IMR-90 (cell line): ENCODE measurements around the gene TSSC4. TPM values are rescaled to one million over a fixed set of nuclear protein-coding genes. Genes with fewer than 3 reads are reported as not detected.

ENCODE experiments used
- ATAC-seq: fragments of 200-7000 bp; cut with Tn5 transposase; 2 replicates; pipeline ENCODE4 v1.9.1; 2020; ENCODE audit warnings: low read depth, mild to moderate bottlenecking, moderate library complexity
- BruUV-seq: library from RNA; stranded (reverse); fragments of 400-500 nt; replicated peaks from 2 replicates; lab custom pipeline; 2021; lab: Mats Ljungman, UMichigan
- CTCF ChIA-PET: fragments of 300-600 bp; formaldehyde crosslinking; extraction: SDS; loops from one replicate; lab custom pipeline; 2021; ENCODE audit warnings: antibody characterized with exemption; lab: Yijun Ruan, JAX
- POLR2A ChIA-PET: fragments of 300-600 bp; sonication (Branson Sonifier 250); formaldehyde crosslinking; loops from one replicate; lab custom pipeline; 2022; ENCODE audit warnings: antibody characterized with exemption; ENCODE audit not compliant: unreplicated experiment; lab: Charles Lee
- DNase-seq: peaks from one replicate; pipeline ENCODE4 v3.0.0; 2013
- H2AFZ ChIP-seq: replicated peaks from 2 replicates; pipeline ENCODE3; 2013; ENCODE audit warnings: low read length, mild to moderate bottlenecking; ENCODE audit not compliant: poor library complexity
- H2AK5ac ChIP-seq: 2 replicates; pipeline ENCODE4 v1.6.1; 2013; ENCODE audit warnings: low read depth, low read length, inconsistent platforms
- H2AK9ac ChIP-seq: replicated peaks from 2 replicates; pipeline ENCODE3; 2013; ENCODE audit warnings: mild to moderate bottlenecking, low read depth, low read length, moderate library complexity; ENCODE audit not compliant: poor library complexity
- H2BK120ac ChIP-seq: 2 replicates; pipeline ENCODE4 v1.6.1; 2013; ENCODE audit warnings: low read depth, low read length, inconsistent platforms
- H2BK15ac ChIP-seq: 3 replicates; pipeline ENCODE4 v1.6.1; 2013; ENCODE audit warnings: low read depth, low read length, inconsistent platforms
- H2BK20ac ChIP-seq: 2 replicates; pipeline ENCODE4 v1.6.1; 2013; ENCODE audit warnings: low read depth, mild to moderate bottlenecking, inconsistent platforms, low read length, moderate library complexity
- H2BK5ac ChIP-seq: 2 replicates; pipeline ENCODE4 v1.6.1; 2013; ENCODE audit warnings: mild to moderate bottlenecking, low read depth, low read length, inconsistent platforms; ENCODE audit not compliant: poor library complexity, severe bottlenecking
- H3K14ac ChIP-seq: replicated peaks from 2 replicates; pipeline ENCODE4 v1.6.1; 2013; ENCODE audit warnings: low read depth, low read length, inconsistent platforms
- H3K18ac ChIP-seq: 2 replicates; pipeline ENCODE4 v1.6.1; 2013; ENCODE audit warnings: low read depth, low read length, control low read depth
- H3K23ac ChIP-seq: 2 replicates; pipeline ENCODE4 v1.6.1; 2013; ENCODE audit warnings: low read depth, low read length, inconsistent platforms
- H3K27ac ChIP-seq: 2 replicates; pipeline ENCODE4 v1.5.1; 2013; ENCODE audit warnings: mild to moderate bottlenecking, control low read depth, low read length; ENCODE audit not compliant: insufficient read depth
- H3K27me3 ChIP-seq: 2 replicates; pipeline ENCODE4 v1.6.1; 2013; ENCODE audit warnings: low read length; ENCODE audit not compliant: control insufficient read depth, insufficient read depth
- H3K36me3 ChIP-seq: 2 replicates; pipeline ENCODE4 v1.6.1; 2013; ENCODE audit warnings: low read length, mixed read lengths; ENCODE audit not compliant: control insufficient read depth, insufficient read depth
- H3K4ac ChIP-seq: 2 replicates; pipeline ENCODE4 v1.6.1; 2013; ENCODE audit warnings: low read depth, low read length, inconsistent platforms
- H3K4me1 ChIP-seq: 2 replicates; pipeline ENCODE4 v1.6.1; 2013; ENCODE audit warnings: low read length, mixed read lengths; ENCODE audit not compliant: control insufficient read depth, insufficient read depth
- H3K4me2 ChIP-seq: 2 replicates; pipeline ENCODE4 v1.6.1; 2013; ENCODE audit warnings: low read depth, mild to moderate bottlenecking, control low read depth, low read length, moderate library complexity
- H3K4me3 ChIP-seq: 2 replicates; pipeline ENCODE4 v1.5.1; 2013; ENCODE audit warnings: low read depth, mild to moderate bottlenecking, control low read depth, low read length, moderate library complexity; ENCODE audit not compliant: insufficient read depth
- H3K56ac ChIP-seq: 2 replicates; pipeline ENCODE4 v1.6.1; 2013; ENCODE audit warnings: low read length, inconsistent platforms; ENCODE audit not compliant: insufficient read depth; ENCODE audit errors: extremely low read depth
- H3K79me1 ChIP-seq, 2 experiments: 2 replicates each; pipeline ENCODE4 v1.6.1; 2013; ENCODE audit warnings: low read length in 2 of 2, inconsistent platforms in 1 of 2, low read depth in 1 of 2
- H3K9ac ChIP-seq: 2 replicates; pipeline ENCODE4 v1.6.1; 2013; ENCODE audit warnings: low read depth, low read length, control low read depth
- H3K9me1 ChIP-seq: 2 replicates; pipeline ENCODE4 v1.6.1; 2013; ENCODE audit warnings: low read length, inconsistent platforms; ENCODE audit not compliant: insufficient read depth
- H3K9me3 ChIP-seq: 2 replicates; pipeline ENCODE4 v1.6.1; 2013; ENCODE audit warnings: low read length; ENCODE audit not compliant: control insufficient read depth, insufficient read depth
- H4K20me1 ChIP-seq: 2 replicates; pipeline ENCODE4 v1.6.1; 2013; ENCODE audit warnings: low read length, inconsistent platforms; ENCODE audit not compliant: insufficient read depth
- H4K5ac ChIP-seq: 2 replicates; pipeline ENCODE4 v1.6.1; 2013; ENCODE audit warnings: mild to moderate bottlenecking, low read depth, low read length, control low read depth
- H4K8ac ChIP-seq, 2 experiments: 2 replicates each; pipeline ENCODE4 v1.6.1; 2013; ENCODE audit warnings: low read depth in 2 of 2, low read length in 2 of 2, control low read depth in 1 of 2, inconsistent platforms in 1 of 2
- H4K91ac ChIP-seq: 2 replicates; pipeline ENCODE4 v1.6.1; 2013; ENCODE audit warnings: low read depth, low read length, inconsistent platforms; ENCODE audit not compliant: insufficient read depth
- BHLHE40 ChIP-seq: fragments of 150-350 bp; IDR thresholded peaks from 2 replicates; pipeline ENCODE4 v1.6.1; 2016; ENCODE audit warnings: mild to moderate bottlenecking, low read depth, low read length
- CHD1 ChIP-seq: IDR thresholded peaks from 2 replicates; pipeline ENCODE4 v1.6.1; 2012; ENCODE audit warnings: low read depth, low read length, improper control_type of control experiment
- FOS ChIP-seq: fragments of 150-350 bp; IDR thresholded peaks from 2 replicates; pipeline ENCODE4 v1.6.1; 2016; ENCODE audit warnings: low read depth, low read length
- MAFK ChIP-seq: IDR thresholded peaks from 2 replicates; pipeline ENCODE4 v1.6.1; 2012; ENCODE audit warnings: low read depth, low read length, improper control_type of control experiment
- MAZ ChIP-seq: IDR thresholded peaks from 2 replicates; pipeline ENCODE4 v1.6.1; 2012; ENCODE audit warnings: low read depth, mild to moderate bottlenecking, low read length, improper control_type of control experiment, moderate library complexity, borderline replicate concordance
- POLR2A ChIP-seq: IDR thresholded peaks from 2 replicates; pipeline ENCODE4 v1.6.1; 2012; ENCODE audit warnings: mild to moderate bottlenecking, low read depth, low read length
- RAD21 ChIP-seq: IDR thresholded peaks from 2 replicates; pipeline ENCODE4 v1.6.1; 2012; ENCODE audit warnings: low read length, improper control_type of control experiment
- RCOR1 ChIP-seq: IDR thresholded peaks from 2 replicates; pipeline ENCODE4 v1.6.1; 2012; ENCODE audit warnings: mild to moderate bottlenecking, low read length, improper control_type of control experiment; ENCODE audit not compliant: insufficient replicate concordance
- RFX5 ChIP-seq: IDR thresholded peaks from 2 replicates; pipeline ENCODE4 v1.8.0; 2012; ENCODE audit warnings: low read depth, mild to moderate bottlenecking, low read length, moderate library complexity
- WGBS, 2 experiments: methylation state at CpG; one replicate each; pipeline versions ENCODE4 v1.1.5 to v1.1.7; 2013; ENCODE audit warnings: missing lambda C conversion rate in 2 of 2; ENCODE audit not compliant: insufficient read length in 1 of 2; ENCODE audit errors: extremely low coverage in 2 of 2; 5-methylcytosine and 5-hydroxymethylcytosine counted together
- dilution Hi-C: fragments of 300-500 bp; cut with HindIII; formaldehyde crosslinking; loops from one replicate; pipeline ENCODE4 v1.14.3; 2018; ENCODE audit warnings: low sequenced_read_pairs; ENCODE audit not compliant: unreplicated experiment
- in situ Hi-C: fragments of 300-500 bp; cut with MboI; formaldehyde crosslinking; loops from 3 replicates; pipeline ENCODE4 v1.14.3; 2019; ENCODE audit warnings: low sequenced_read_pairs, inconsistent platforms, mixed read lengths
- intact Hi-C: fragments of 100-400 bp; cut with micrococcal nuclease; formaldehyde crosslinking; loops from 2 replicates; pipeline ENCODE4 v1.10.0; 2022
- polyA plus RNA-seq, 3 experiments: library from polyadenylated mRNA; depleted of rRNA; stranded (reverse); fragments of >200 nt; gene quantifications; 2 replicates each; pipeline ENCODE4 v1.2.3, GENCODE V29; 2012; ENCODE audit warnings: low replicate concordance in 1 of 3
- total RNA-seq: library from RNA; depleted of rRNA; stranded (reverse); fragments of >200 nt; gene quantifications from 2 replicates; pipeline ENCODE4 v1.2.3, GENCODE V29; 2012

TSSC4 gene
- total and polyA plus RNA-seq, 2 of the 4 experiments (the other 2 are of a cell fraction) = 34.9 to 40.0 TPM

DNA sequence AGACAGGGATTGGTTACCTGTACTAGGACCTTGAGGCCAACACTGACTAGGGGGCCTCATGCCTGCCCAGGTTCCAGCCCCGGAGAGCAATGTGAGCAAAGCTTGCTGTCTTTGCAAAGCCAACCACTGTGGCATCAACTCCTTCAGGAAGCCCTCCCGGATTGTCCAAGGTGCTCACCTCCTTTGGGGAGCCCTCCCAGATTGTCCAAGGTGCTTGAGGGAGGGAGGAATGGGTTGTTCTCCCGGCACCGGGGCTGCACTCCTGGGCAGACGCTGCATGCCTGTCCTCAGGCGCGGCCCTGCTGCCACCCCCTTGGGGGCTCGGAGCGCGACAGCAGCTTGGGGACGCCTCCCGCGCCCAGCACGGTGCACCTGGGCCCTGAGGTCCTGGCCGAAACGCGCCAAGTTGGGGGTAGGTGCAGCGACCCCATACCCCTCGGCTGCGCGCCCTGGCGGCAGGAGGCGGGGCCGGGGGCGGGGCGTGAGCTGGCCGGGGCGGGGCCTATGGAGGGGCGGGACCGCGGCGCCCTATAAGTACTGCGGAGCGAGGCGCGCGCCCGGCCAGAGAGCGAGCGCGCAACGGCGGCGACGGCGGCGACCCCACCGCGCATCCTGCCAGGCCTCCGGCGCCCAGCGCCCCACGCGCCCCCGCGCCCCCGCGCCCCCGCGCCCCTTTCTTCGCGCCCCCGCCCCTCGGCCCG is 23.6 kb upstream of the TSSC4 start, which contains the start of gene CD81:
TSS of gene CD81 (plus strand) at position 560 of the 701 bp plus-strand sequence. CDS start 240 bp downstream, outside the sequence.
- Histone ChIP-seq H3K79me1 (peaks cover 0 to 42% of the 10 kb centered on the region in 2 experiments; a peak in 2 of 4 replicates), H3K36me3 (peaks cover 5% of the 10 kb centered on the region; the same call in 1 of the 2 replicates), H3K9me1 (peaks cover 13% of the 10 kb centered on the region; the same call in 1 of the 2 replicates), H3K14ac (peak within 1 kb of the TSS; percentile 85), H2BK20ac (no peak within 1 kb of the TSS), H2BK120ac (no peak within 1 kb of the TSS), H3K4me1 (peaks cover 19% of the 10 kb centered on the region), H3K18ac (peak within 1 kb of the TSS; percentile 24; the same call in 1 of the 2 replicates), H3K9ac (peak within 1 kb of the TSS; percentile 95), H2AFZ (peak within 1 kb of the TSS; percentile 89), H2BK5ac (peak within 1 kb of the TSS; percentile 66), H2AK9ac (peak within 1 kb of the TSS; percentile 99), H3K4me3 (peak within 1 kb of the TSS; percentile 100), H3K9me3 (no peaks in the 10 kb centered on the region), H2BK15ac (no peak within 1 kb of the TSS), H3K23ac (peak within 1 kb of the TSS; percentile 59), H4K91ac (peak within 1 kb of the TSS; percentile 68; the same call in 1 of the 2 replicates), H4K8ac (no peak within 1 kb of the TSS), H3K4me2 (peak within 1 kb of the TSS; percentile 97), H3K27ac (peak within 1 kb of the TSS; percentile 91), H4K5ac (no peak within 1 kb of the TSS), H2AK5ac (peak within 1 kb of the TSS; percentile 75), H4K20me1 (peaks cover 49% of the 10 kb centered on the region), H3K4ac (peak within 1 kb of the TSS; percentile 60), H3K56ac (no peak within 1 kb of the TSS), H3K27me3 (no peaks in the 10 kb centered on the region)
- peak; percentile 33 for DNase-seq
- BruUV-seq = no TSS peak
- 7% methylated on average over 30 of the region's 65 CpGs; no CpG with 5 or more reads in 1 of the 2 experiments for WGBS, 2 experiments
- in situ Hi-C loops (no loop called here), intact Hi-C loops (no loop called here), dilution Hi-C loops (no loop called here)
- TF ChIP-seq MAFK (no peak), MAZ (peak; percentile 26; the same call in 1 of the 2 replicates), POLR2A (peak; percentile 93), RFX5 (no peak), RCOR1 (no peak), CHD1 (no peak), RAD21 (no peak), BHLHE40 (no peak), FOS (no peak)
- ChIA-PET POLR2A (interaction anchor here (0.5 to 2.0 kb wide), 3 partner anchors 9 to 24 kb away, joined by 5 to 7 read pairs (median 6); partner anchors contain the start of gene TSSC4), CTCF (no interaction called here)
- peak; percentile 81 for ATAC-seq
